Adipocyte (in vitro differentiated cells): ENCODE data around the gene RADIL.

Experiments used
- DNase-seq: peaks from one replicate; pipeline ENCODE4 v3.0.0-alpha.2; 2015; ENCODE audit warnings: low read depth
- H3K27me3 ChIP-seq: replicated peaks from 2 replicates; pipeline ENCODE4 v1.7.0; 2013; ENCODE audit warnings: mild to moderate bottlenecking, low read length, moderate library complexity; ENCODE audit not compliant: control insufficient read depth, insufficient read depth
- H3K36me3 ChIP-seq: 2 replicates; pipeline ENCODE4 v1.7.0; 2013; ENCODE audit warnings: low read length, mild to moderate bottlenecking, moderate library complexity; ENCODE audit not compliant: control insufficient read depth, insufficient read depth, severe bottlenecking
- H3K4me1 ChIP-seq: 2 replicates; pipeline ENCODE4 v1.7.0; 2013; ENCODE audit warnings: mild to moderate bottlenecking, low read length, moderate library complexity; ENCODE audit not compliant: control insufficient read depth, insufficient read depth
- H3K4me3 ChIP-seq: 2 replicates; pipeline ENCODE4 v1.7.0; 2013; ENCODE audit warnings: mild to moderate bottlenecking, low read length, moderate library complexity
- H3K9ac ChIP-seq: 2 replicates; pipeline ENCODE4 v1.7.0; 2013; ENCODE audit warnings: mild to moderate bottlenecking, low read length, moderate library complexity
- H3K9me3 ChIP-seq: 2 replicates; pipeline ENCODE4 v1.7.0; 2013; ENCODE audit warnings: mild to moderate bottlenecking, low read length, moderate library complexity; ENCODE audit not compliant: control insufficient read depth

Gene RADIL

GRCh38 chr7:4823441-4824119 is 59.9 kb downstream of the RADIL start:
- Histone ChIP-seq H3K27me3 (peaks cover 13% of the 10 kb centered on the region), H3K36me3 (no peaks in the 10 kb centered on the region), H3K4me3 (no peak overlapping the region), H3K9ac (no peak overlapping the region), H3K9me3 (no peaks in the 10 kb centered on the region), H3K4me1 (no peaks in the 10 kb centered on the region)
- DNase-seq, result no peak

GRCh38 chr7:4822677-4823076 is 60.8 kb downstream of the RADIL start:
- DNase-seq, result no peak
- Histone ChIP-seq H3K4me3 (no peak overlapping the region), H3K27me3 (peaks cover 13% of the 10 kb centered on the region), H3K9me3 (no peaks in the 10 kb centered on the region), H3K36me3 (no peaks in the 10 kb centered on the region), H3K9ac (no peak overlapping the region), H3K4me1 (no peaks in the 10 kb centered on the region)

- no peaks in the 10 kb centered on the region for H3K9me3 ChIP-seq
- H3K27me3 ChIP-seq, result peaks cover 13% of the 10 kb centered on the region
- H3K36me3 ChIP-seq, result no peaks in the 10 kb centered on the region
- no peak for DNase-seq
- H3K4me1 ChIP-seq, result no peaks in the 10 kb centered on the region
- H3K4me3 ChIP-seq, result no peak overlapping the region
- H3K9ac ChIP-seq, result no peak overlapping the region
Measured at GRCh38 chr7:4820967-4821471, 62.5 kb downstream of the RADIL start.

- no peak overlapping the region for H3K4me3 ChIP-seq
- H3K4me1 ChIP-seq, result no peaks in the 10 kb centered on the region
- no peaks in the 10 kb centered on the region for H3K36me3 ChIP-seq
- no peak for DNase-seq
- H3K9ac ChIP-seq, result no peak overlapping the region
- H3K9me3 ChIP-seq, result no peaks in the 10 kb centered on the region
- peaks cover 13% of the 10 kb centered on the region for H3K27me3 ChIP-seq
Measured at GRCh38 chr7:4820405-4820966, 63.0 kb downstream of the RADIL start.

- Histone ChIP-seq H3K9me3 (no peaks in the 10 kb centered on the region), H3K27me3 (peaks cover 13% of the 10 kb centered on the region), H3K36me3 (no peaks in the 10 kb centered on the region), H3K4me3 (no peak overlapping the region), H3K4me1 (no peaks in the 10 kb centered on the region), H3K9ac (no peak overlapping the region)
- DNase-seq, result no peak
Measured at GRCh38 chr7:4819560-4820404, 63.7 kb downstream of the RADIL start.

- Histone ChIP-seq H3K27me3 (peaks cover 13% of the 10 kb centered on the region), H3K36me3 (no peaks in the 10 kb centered on the region)
Measured at GRCh38 chr7:4818000-4818794, 65.3 kb downstream of the RADIL start.

GRCh38 chr7:4817178-4817901 is 66.2 kb downstream of the RADIL start:
- no peak for DNase-seq
- Histone ChIP-seq H3K27me3 (peaks cover 13% of the 10 kb centered on the region), H3K9ac (no peak overlapping the region), H3K4me3 (no peak overlapping the region), H3K4me1 (no peaks in the 10 kb centered on the region), H3K9me3 (peaks cover 9% of the 10 kb centered on the region), H3K36me3 (no peaks in the 10 kb centered on the region)

More at GRCh38 chr7:4818000-4818794, 65.3 kb downstream of the RADIL start:
- Histone ChIP-seq H3K9me3 (peaks cover under 1% of the 10 kb centered on the region), H3K4me1 (no peaks in the 10 kb centered on the region), H3K4me3 (no peak overlapping the region), H3K9ac (no peak overlapping the region)
- no peak for DNase-seq

- Histone ChIP-seq H3K9ac (no peak overlapping the region), H3K36me3 (no peaks in the 10 kb centered on the region), H3K9me3 (peaks cover 9% of the 10 kb centered on the region), H3K4me3 (no peak overlapping the region), H3K4me1 (no peaks in the 10 kb centered on the region), H3K27me3 (peaks cover 13% of the 10 kb centered on the region)
- DNase-seq, result no peak
Measured at GRCh38 chr7:4816419-4817080, 67.0 kb downstream of the RADIL start.

GRCh38 chr7:4815609-4816418 is 67.7 kb downstream of the RADIL start:
- H3K9ac ChIP-seq, result no peak overlapping the region
- DNase-seq, result no peak
- H3K27me3 ChIP-seq, result peaks cover 13% of the 10 kb centered on the region
- no peaks in the 10 kb centered on the region for H3K4me1 ChIP-seq
- H3K36me3 ChIP-seq, result no peaks in the 10 kb centered on the region
- H3K4me3 ChIP-seq, result no peak overlapping the region
- H3K9me3 ChIP-seq, result peaks cover 9% of the 10 kb centered on the region
